ENCODE measurements around the gene RIPPLY1.

RIPPLY1 gene

GRCh38 chrX:106903291-106903824 is at the start of gene RIPPLY1:
Gene RIPPLY1 (minus strand): TSS chrX:106903341. CDS start chrX:106903287, 54 bp downstream.
- DNase-seq (ENCODE audit: low read depth in 2 of 2), result no peak

GRCh38 chrX:106952538-106952937 is 49.4 kb upstream of the RIPPLY1 start:
- no peak for DNase-seq (ENCODE audit: low read depth in 2 of 2)

GRCh38 chrX:106952089-106952488 is 48.9 kb upstream of the RIPPLY1 start:
- DNase-seq (ENCODE audit: low read depth in 2 of 2), result no peak

GRCh38 chrX:106951230-106951629 is 48.1 kb upstream of the RIPPLY1 start:
- no peak for DNase-seq (ENCODE audit: low read depth in 2 of 2)

- no peak for DNase-seq (ENCODE audit: low read depth in 2 of 2)
These were observed 47.2 kb upstream of the RIPPLY1 start for GRCh38 chrX:106950381-106950780.

GRCh38 chrX:106949366-106949765 is 46.2 kb upstream of the RIPPLY1 start:
- no peak for DNase-seq (ENCODE audit: low read depth in 2 of 2)

GRCh38 chrX:106948641-106949040 is 45.5 kb upstream of the RIPPLY1 start:
- DNase-seq (ENCODE audit: low read depth in 2 of 2), result no peak

- DNase-seq (ENCODE audit: low read depth in 2 of 2), result no peak
These were observed 43.3 kb upstream of the RIPPLY1 start for GRCh38 chrX:106946464-106946863.

GRCh38 chrX:106940068-106940467 is 36.9 kb upstream of the RIPPLY1 start:
- DNase-seq (ENCODE audit: low read depth in 2 of 2), result no peak

- no peak for DNase-seq (ENCODE audit: low read depth in 2 of 2)
These were observed 36.4 kb upstream of the RIPPLY1 start for GRCh38 chrX:106939566-106939965.

- DNase-seq (ENCODE audit: low read depth in 2 of 2), result no peak
These were observed 33.1 kb upstream of the RIPPLY1 start for GRCh38 chrX:106936246-106936645.

- DNase-seq (ENCODE audit: low read depth in 2 of 2), result no peak
These were observed 32.0 kb upstream of the RIPPLY1 start for GRCh38 chrX:106935175-106935574.

- DNase-seq (ENCODE audit: low read depth in 2 of 2), result no peak
These were observed 30.4 kb upstream of the RIPPLY1 start for GRCh38 chrX:106933538-106933961.

- no peak for DNase-seq (ENCODE audit: low read depth in 2 of 2)
These were observed 29.9 kb upstream of the RIPPLY1 start for GRCh38 chrX:106932960-106933537.

- DNase-seq (ENCODE audit: low read depth in 2 of 2), result no peak
These were observed 29.4 kb upstream of the RIPPLY1 start for GRCh38 chrX:106932492-106932923.

GRCh38 chrX:106931831-106932491 is 28.8 kb upstream of the RIPPLY1 start:
- DNase-seq (ENCODE audit: low read depth in 2 of 2), result no peak

- no peak for DNase-seq (ENCODE audit: low read depth in 2 of 2)
These were observed 25.1 kb upstream of the RIPPLY1 start for GRCh38 chrX:106928227-106928626.

GRCh38 chrX:106927700-106928099 is 24.6 kb upstream of the RIPPLY1 start:
- no peak for DNase-seq (ENCODE audit: low read depth in 2 of 2)

GRCh38 chrX:106927023-106927422 is 23.9 kb upstream of the RIPPLY1 start:
- DNase-seq (ENCODE audit: low read depth in 2 of 2), result no peak

GRCh38 chrX:106921637-106922036 is 18.5 kb upstream of the RIPPLY1 start:
- no peak for DNase-seq (ENCODE audit: low read depth in 2 of 2)

- DNase-seq (ENCODE audit: low read depth in 2 of 2), result no peak
These were observed 16.9 kb upstream of the RIPPLY1 start, which contains the start of gene CLDN2 for GRCh38 chrX:106919932-106920452. Gene CLDN2 (plus strand): TSS chrX:106920402. CDS start chrX:106928229, 7,827 bp downstream.

GRCh38 chrX:106917830-106918500 is 14.8 kb upstream of the RIPPLY1 start:
- no peak for DNase-seq (ENCODE audit: low read depth in 2 of 2)

All from stimulated activated CD8-positive, alpha-beta memory T cell treated with anti-CD3 and anti-CD28 coated beads, Interleukin-15, amount 100 ng/mL, for 4 hours (primary cell).